ENCODE results near the gene P2RY2.
"Not testable (repeated sequence)": the region's sequence is repeated elsewhere in the genome, so short reads cannot be mapped to it uniquely, and the experiment has no call there.

The P2RY2 gene

GRCh38 chr11:73270016-73270854 lies 52.2 kb downstream of the P2RY2 start:
- no peak for DNase-seq

- no peak for DNase-seq
These were observed 52.9 kb downstream of the P2RY2 start for GRCh38 chr11:73270855-73271477.

GRCh38 chr11:73271478-73271865 lies 53.4 kb downstream of the P2RY2 start:
- not testable (repeated sequence) for DNase-seq

- peak; percentile 60 for DNase-seq
These were observed 54.0 kb downstream of the P2RY2 start, which contains the start of gene P2RY6 for GRCh38 chr11:73271936-73272679. P2RY6 (plus strand) TSS chr11:73272338; CDS start chr11:73296519, 24,181 bp downstream.

- no peak for DNase-seq
These were observed 54.6 kb downstream of the P2RY2 start for GRCh38 chr11:73272680-73273038.

- no peak for DNase-seq
These were observed 55.3 kb downstream of the P2RY2 start for GRCh38 chr11:73273222-73273895.

- not testable (repeated sequence) for DNase-seq
These were observed 56.1 kb downstream of the P2RY2 start for GRCh38 chr11:73274191-73274590.

- DNase-seq: no peak
These were observed 56.8 kb downstream of the P2RY2 start for GRCh38 chr11:73274722-73275380.

- DNase-seq: no peak
These were observed 57.3 kb downstream of the P2RY2 start for GRCh38 chr11:73275381-73275750.

GRCh38 chr11:73277467-73277866 lies 59.4 kb downstream of the P2RY2 start:
- no peak for DNase-seq

- no peak for DNase-seq
These were observed 62.5 kb downstream of the P2RY2 start for GRCh38 chr11:73280626-73281025.

- DNase-seq: no peak
These were observed 63.2 kb downstream of the P2RY2 start for GRCh38 chr11:73281201-73281741.

GRCh38 chr11:73281796-73282660 lies 63.9 kb downstream of the P2RY2 start:
- no peak for DNase-seq

- DNase-seq: no peak
These were observed 65.4 kb downstream of the P2RY2 start for GRCh38 chr11:73283276-73284000.

GRCh38 chr11:73284106-73284505 lies 66.0 kb downstream of the P2RY2 start:
- DNase-seq: no peak

GRCh38 chr11:73285721-73286120 lies 67.6 kb downstream of the P2RY2 start:
- no peak for DNase-seq
